CD4-positive, alpha-beta T cell treated with Interferon alpha-2 for 1 hour (primary cell): Measurements from ENCODE around the gene PBLD.
"Not testable (repeated sequence)": the region's sequence is repeated elsewhere in the genome, so short reads cannot be mapped to it uniquely, and the experiment has no call there.

Experiments used
- DNase-seq, 2 donors: peaks; one replicate each; pipeline ENCODE4 v3.0.0-alpha.2; 2020 to 2022

PBLD gene

DNA sequence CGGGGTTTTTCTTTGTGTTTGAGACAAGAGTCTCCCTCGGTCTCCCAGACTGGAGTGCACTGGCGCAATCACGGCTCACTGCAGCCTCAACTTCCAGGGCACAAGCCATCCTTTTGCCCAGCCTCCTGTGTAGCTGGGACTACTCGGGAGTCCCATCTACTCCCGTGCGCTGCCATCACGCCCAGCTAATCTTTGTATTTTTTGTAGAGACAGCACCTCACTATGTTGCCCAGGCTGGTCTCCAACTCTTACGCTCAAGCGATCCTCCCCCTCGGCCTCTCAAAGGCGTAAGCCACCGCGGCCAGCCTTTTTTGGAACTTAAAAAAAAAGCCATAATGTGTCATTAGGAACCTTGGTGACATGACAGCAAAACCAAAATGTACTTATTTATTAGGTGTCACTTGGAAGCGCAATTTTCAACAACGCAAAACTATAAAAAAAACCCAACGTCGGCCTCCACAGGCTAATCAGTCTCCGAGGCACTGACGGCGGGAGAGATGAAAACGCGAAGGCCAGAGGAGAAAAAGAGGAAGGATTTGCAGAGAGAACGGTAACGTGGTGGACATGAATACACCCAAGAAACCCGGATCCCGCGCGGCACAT, 1.8 kb downstream of the PBLD start:
- DNase-seq, result no peak

DNA sequence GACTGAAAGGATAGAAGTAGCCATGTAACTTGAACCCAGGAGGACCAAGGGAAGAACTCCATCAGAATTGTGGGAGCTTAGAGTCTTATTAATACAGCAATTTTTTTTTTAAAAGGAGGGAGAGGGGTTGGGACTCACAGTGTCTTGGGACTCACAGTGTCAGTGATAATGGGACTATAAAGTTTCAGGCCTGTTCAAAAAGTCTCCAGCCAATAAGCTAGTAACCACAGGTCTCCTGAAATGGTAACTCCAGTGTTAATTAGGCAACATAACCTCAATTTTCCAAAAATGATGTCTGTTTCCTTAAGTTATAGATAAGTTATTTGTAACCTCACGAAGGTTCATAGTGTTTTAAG, 3.2 kb downstream of the PBLD start:
- no peak for DNase-seq

DNA sequence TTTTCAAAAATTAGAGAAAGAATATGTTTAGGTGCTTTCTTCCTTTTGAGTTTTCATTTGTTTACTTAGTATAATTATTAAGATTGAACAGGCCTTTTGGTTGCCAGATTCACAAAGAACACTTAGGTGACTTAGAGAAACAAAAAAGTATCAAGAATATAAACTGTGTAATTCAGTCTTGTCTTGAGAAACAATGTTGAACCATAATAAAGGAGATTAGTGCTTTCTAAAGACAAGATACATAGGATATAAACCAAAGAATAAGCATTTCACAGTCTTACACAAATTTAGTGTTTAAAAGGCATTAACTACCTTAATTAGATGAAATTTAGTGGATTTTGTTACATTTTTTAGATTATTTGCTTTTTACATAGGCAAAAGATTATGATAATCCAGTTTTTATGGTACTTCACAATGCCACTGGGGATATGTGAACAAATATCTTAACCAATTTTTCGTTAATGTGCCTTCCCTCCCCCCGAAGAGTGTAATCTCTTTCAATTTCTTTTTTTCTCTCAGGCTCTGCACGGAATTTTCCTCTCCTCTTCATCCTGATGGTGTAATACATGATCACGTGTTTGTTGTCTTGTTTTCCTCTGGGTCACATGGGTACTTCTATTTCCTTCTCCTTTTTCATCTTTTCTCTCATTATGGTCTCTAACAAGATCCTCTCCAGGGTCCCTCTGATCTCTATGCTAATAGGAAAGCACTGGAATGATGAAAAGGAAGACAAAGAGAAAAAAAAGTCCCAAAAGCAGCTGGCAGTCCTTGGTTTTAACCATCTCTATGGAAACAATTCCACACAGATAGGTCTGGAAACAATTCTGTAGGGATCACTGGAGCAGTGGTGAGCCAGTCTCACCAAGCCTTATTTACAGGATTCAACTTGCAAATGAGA, 4.6 kb downstream of the PBLD start:
- no peak for DNase-seq

DNA sequence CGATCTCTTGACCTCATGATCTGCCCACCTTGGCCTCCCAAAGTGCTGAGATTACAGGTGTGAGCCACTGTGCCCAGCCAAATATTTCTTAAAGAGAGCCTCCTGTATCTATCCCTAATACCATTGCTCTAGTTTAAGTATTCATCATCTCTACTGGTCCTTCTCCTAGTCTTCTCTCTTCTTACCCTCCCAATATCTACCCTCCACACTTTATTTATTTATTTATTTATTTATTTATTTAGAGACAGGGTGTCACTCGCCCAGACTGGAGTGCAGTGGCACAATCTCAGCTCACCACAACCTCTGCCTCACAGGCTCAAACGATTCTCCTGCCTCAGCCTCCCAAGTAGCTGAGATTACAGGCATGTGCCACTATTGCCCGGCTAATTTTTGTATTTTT, 8.3 kb downstream of the PBLD start:
- not testable (repeated sequence) for DNase-seq

DNA sequence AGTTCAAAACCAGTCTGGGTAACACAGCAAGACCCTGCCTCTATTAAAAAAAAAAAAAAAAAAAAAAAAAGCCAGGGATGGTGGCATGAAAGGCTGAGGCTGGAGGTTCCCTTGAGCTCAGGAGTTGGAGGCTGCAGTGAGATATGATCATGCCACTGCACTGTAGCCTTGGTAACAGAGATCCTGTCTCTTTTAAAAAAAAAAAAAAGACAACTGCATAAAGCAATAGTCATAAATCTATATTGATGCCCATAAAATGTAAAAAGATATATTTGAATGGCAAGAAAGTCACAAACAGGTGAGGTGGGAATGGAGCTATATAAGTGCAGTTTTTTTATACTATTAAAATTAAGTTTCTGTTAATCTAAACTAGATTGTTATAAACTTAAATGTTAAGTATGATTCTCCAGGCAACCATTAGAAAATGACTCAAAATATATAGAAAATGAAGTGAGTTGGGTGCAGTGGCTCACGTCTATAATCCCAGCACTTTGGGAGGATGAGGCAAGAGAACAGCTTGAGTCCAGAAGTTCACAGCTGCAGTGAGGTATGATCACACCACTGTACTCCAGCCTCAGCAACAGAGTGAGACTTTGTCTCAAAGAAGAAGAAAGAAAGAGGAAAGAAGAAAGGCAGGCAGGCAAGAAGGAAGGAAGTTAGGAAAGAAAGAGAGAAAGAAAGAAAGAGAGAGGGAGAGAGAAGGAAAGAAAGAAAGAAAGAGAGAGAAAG, 14.2 kb downstream of the PBLD start:
- DNase-seq, result no peak

DNA sequence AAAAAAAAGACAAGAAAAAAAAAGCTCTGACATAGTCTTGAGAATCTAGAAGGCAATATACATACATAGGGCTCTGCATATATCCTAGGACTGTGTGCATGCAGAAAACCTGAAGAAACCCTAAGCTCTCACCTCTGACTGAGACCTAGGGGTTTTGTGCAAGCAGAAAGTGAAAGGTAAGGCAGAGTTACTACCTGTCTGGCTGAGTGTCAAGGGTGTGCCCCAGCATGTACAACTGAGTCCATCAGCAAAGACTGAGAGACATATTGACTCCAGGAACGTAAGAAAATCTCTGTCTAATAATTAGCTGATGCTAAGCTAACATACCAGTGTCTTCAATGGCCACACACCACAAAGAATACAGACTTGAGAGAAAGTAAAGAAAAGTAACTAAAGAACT, 17.1 kb downstream of the PBLD start:
- no peak for DNase-seq

DNA sequence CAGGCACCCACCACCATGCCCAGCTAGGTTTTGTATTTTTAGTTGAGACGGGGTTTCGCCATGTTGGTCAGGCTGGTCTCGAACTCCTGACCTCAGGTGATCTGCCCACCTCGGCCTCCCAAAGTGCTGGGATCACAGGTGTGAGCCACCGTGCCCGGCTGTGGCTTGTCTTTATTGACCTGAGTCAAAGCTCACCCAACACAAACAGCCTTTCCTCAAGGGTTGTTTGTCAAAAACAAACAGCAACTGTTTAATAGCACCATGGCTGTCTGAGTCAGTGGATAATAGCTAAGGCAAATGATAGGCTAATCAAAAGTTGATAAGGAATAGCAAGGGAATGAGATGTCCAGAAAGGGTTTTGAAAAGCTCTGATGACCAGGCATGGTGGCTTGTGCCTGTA, 17.8 kb downstream of the PBLD start:
- not testable (repeated sequence) for DNase-seq

DNA sequence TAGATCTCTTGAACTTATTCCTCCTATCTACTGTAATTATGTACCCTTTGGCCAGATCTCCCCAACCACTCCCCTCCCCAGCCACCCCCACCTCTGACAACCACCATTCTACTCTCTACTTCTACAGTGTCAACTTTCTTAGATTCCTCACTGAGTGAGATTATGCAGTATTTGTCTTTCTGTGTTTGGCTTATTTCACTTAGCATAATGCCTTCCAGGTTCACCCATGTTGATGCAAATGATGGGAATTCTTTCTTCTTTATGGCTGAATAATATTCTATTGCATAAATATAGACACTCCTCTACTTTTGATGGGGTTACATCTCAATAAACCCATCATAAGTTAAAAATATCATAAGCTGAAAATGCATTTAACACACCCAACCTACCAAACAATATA, 22.2 kb downstream of the PBLD start:
- no peak for DNase-seq

DNA sequence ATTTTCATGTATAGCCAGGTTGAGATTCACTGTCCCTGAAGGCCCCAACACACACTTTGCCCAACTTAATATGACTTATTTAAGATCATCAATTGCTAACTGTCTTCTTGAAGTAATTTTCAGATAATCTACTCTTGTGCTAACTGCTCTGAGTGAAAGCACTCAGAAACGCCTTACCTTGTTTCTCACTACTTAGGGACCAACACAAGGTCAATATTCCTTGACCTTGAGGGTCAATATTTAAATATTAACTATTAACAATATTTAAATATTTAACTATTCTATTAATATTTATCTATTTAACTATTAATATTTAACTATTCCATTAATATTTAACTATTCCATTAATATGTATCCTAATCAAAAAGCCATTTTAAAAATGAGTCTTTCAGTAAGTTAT, 26.9 kb downstream of the PBLD start:
- no peak for DNase-seq

DNA sequence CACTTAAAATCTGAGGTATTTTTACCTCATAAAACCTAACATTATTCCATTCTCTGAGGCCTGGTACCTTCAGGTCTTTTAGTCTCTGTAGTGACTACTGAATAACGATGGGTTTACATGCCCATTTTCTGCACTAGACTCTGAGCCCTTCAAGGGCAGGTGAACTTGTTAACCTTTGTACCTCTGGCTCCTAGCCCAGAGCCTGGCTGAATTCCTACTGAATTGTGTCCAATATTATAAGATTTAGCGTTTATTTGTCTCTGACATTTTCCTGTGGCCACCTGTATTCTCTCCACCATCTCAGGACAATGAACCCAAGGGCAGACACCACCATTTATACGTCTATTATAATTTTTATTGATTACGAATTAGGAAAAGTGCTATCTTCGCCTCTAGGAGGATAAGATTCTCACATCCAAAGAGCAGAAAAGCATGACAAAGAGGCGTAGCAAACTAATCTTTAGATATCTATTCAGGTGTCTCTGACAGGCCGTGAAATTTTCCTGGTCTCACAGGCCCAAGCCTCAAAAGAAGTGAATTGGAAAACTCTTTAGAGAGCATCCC, 28.8 kb downstream of the PBLD start:
- DNase-seq, result no peak

DNA sequence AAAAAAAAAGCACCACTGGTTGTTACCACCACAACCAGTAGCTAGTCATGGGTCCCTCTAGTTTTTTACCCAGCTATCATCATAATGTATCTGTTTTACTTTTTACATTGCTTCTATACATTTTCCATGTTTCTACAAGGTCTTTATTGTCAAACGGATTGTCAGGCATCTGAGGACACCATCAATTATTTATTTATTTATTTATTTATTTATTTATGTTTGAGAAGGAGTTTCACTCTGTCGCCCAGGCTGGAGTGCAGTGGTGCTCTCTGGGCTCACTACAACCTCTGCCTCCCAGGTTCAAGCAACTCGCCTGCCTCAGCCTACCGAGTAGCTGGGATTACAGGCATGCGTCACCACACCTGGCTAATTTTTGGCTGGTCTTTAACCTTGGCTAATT, 29.9 kb downstream of the PBLD start:
- no peak for DNase-seq

DNA sequence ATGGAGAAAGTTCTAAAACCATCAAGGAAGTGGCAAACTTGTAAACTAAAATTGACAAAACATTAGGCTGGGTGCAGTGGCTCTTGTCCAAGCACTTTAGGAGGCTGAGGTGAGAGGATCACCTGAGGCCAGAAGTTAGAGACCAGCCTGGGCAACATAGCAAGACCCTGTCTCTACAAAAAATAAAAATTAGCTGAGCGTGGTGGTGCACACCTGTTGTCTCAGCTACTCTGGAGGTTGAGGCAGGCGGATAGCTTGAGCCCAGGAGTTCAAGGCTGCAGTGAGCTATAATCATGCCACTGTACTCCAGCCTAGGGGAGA, 30.3 kb downstream of the PBLD start:
- no peak for DNase-seq

DNA sequence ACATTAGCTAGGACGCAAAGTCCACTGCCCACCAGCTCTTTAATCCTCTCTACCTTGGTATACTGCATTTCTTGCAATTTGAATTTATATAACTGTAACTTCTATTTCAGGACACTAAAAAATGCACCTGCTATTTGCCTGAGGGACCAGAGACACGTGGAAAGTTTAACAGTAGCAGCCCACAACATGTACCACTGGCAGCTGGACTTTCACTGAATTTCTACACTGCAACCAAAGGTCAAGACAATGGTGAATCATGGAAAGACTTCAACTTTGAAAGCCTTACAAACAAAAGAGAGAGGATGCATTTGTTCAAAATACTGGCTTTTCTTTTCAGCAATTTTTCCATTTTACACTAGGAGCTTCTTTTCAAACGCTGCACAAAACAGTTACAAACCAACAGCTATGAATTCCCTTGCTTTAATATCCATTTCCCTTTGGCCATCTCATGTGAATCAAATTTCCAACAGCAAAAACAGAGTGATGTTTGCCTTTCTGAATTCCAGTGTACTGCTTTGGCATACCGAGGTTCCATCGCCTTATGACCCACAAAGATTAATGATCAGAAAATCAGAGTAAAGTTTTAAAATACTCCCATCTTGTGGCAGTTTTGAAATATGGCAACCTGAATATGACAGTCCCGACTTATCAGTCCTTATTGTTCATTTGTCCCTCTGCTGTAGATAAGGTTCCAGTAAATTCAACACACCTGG, 30.8 kb downstream of the PBLD start:
- peak in 1 of 2 donors; percentile 44 for DNase-seq

DNA sequence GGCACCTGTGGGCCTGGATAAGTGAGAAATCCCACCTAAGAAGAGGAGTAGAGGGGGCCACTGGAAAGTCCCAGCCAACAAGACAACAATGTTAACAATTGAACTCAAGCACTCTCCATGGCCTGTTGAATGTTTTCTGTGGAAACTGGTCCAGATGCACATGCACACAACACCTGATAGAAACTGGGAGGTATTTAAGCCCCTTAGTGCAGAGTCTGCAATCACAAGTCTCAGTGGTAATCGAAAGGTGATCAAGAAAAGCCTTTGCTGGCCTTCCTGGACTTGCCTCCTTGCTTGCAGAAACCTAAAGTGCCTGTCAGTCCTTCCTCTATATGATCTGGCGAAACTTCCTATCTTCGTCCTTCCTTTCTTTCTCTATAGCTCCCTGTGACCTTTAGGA, 31.4 kb downstream of the PBLD start:
- no peak for DNase-seq

DNA sequence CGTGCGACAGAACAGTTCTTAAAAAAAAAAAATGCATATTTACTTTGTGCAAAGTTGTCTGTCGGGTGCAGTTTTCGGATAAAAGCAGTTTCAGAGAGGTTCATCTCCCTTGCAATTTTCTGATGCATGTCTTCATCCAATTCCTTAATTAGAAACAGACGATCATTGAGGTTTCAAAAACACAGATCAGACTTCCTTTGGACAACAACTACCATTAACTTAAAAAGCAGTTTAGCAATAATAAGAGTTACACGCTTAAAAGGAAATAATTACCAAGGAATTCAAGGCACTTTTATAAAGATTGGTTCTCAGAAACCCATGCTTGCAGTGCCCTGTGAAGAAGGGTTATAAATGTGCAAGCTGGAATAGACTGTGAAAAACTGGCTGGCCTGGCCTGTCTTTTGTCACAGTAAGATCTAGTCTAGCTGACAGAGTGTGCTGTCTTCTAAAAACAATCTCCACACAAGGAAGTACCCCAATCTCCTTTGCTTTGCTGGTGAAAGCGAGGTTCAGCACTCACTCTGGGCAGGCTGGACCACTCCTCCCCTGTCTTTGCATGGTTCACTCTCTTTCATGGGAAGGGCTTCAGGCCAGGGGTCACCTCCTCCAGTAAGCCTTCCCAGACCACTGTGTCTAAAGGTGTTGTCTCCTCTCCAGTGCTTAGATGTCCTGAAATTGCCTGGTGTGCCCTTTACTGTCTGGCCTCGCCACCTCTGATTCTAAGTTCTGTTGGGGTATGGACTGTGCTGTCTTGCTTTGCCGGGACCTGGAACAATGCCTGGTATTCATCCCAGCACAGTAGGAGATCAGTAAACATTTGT, 35.7 kb downstream of the PBLD start:
- DNase-seq, result no peak

DNA sequence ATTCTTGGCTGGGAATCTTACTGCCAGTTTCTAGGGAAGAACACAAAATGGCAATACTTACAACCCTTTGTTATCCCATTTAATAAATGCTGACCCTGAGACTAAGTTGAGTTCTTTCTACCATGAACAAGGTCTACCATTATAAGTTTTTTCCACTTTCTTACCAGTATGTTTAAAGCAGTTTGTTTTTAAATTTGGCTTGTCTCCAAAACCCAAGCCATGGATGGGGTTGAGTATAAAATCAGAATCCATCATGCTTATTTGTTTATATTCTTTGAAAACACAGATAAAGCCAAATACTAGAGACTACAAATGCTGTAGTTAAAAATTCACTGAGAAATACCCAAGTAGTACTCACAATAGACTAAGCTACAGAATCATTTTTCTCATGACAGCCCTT, 42.0 kb downstream of the PBLD start:
- no peak for DNase-seq

DNA sequence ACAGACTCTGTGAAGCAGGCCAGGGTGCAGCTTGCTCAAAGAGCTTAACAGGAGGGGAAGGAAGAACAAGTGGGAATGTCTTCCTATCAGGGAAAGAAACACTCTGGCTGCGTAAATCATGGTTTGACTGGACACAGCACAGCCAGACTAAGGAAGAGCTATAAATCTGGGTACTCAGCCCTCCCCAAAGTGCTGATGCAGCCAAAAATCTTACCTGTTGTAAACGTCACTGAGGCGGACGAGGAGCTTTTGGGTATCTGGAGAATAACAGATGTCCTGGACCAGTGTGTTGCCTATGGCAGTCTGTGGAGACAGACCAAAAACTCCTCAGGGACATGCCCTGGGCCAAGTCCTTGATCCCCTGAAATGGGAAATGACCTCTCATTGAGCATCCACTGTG, 44.0 kb downstream of the PBLD start:
- no peak for DNase-seq

DNA sequence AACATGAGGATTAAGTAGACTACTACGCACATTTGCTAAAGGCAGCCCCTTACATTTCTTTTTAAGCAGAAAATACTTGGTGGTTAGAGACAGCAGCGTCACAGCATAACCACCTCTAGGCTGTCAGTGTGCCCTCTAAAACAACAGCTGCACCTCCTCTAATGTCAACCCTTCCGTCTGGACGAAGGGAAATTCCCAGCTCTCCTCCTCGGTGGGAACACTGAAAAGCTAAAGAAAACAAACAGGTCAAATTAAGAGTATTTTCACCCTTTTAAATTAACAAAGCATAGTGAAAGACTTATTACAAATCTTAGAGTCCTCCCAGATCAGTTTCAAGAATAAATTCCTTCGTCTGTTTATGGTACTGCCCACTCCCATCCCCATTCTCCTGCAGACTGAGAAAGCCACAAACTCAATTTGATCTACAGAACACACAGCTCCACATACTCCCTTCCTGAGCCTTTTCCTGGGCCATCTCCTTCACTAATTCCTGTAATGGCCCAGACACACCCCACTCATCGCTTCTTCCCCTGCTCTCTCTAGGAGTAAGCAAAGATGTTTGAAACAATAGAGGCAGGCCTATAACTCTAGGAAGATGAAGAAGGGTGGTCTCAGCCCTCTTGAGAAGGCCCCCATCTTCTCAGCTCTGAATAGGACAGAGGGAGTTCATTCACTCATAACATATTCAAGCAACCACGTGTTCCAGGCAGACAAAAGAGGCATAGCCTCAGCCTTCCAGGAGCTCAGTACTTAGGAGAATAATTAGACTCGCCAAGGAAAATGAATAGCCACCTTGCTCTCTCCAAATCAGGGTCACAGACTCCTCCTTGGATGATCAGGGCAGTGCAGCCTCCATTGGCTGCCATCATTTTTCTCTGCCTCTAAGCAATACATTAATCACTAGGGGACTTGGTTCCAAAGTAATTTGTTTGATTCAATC, 48.4 kb downstream of the PBLD start:
- no peak for DNase-seq

DNA sequence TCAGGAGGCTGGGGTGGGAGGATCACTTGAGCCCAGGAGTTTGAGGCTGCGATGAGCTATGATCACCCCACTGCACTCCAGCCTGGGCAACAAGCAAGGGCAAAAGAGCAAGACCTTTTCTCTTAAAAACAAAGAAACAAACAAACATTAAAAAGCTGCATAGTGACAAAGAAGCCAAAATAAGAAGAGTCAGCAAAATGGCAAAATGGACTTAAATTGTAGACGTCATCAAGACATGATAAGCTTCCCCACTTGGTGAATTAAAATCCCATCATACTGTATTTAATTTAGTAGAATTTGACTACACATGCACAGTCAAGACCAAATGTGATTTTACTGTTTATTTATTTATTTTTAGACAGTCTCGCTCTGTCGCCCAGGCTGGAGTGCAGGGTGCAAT, 52.0 kb downstream of the PBLD start:
- DNase-seq, result no peak

DNA sequence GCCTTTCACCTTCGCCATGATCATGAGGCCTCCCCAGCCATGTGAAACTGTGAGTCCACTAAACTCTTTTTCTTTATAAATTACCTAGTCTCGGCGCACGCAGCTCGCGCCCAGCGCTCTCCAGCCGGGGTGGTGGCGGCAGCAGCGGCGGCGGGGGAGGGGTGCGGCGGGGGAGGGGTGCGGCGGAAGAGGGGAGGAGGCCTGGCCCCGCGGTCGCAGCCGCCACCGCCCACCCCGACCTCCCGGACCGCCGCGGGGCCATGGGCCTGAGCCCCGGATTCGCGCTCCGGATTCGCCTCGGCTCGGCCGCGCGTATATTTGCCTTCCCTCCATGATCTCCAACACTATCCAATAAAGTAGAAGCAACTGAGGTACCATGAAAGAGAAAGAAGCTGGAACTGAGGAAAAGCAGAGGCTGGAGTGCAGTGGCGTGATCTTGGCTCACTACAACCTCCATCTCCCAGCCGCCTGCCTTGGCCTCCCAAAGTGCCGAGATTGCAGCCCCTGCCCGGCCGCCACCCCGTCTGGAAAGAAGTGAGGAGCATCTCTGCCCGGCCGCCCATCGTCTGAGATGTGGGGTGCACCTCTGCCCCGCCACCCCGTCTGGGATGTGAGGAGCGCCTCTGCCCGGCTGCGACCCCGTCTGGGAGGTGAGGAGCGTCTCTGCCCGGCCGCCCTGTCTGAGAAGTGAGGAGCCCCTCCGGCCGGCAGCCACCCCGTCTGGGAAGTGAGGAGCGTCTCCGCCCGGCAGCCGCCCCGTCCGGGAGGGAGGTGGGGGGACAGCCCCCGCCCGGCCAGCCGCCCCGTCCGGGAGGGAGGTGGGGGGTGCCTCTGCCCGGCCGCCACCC, 53.6 kb downstream of the PBLD start:
- not testable (repeated sequence) for DNase-seq
